ENCODE results near the gene SPATA18.

DNA sequence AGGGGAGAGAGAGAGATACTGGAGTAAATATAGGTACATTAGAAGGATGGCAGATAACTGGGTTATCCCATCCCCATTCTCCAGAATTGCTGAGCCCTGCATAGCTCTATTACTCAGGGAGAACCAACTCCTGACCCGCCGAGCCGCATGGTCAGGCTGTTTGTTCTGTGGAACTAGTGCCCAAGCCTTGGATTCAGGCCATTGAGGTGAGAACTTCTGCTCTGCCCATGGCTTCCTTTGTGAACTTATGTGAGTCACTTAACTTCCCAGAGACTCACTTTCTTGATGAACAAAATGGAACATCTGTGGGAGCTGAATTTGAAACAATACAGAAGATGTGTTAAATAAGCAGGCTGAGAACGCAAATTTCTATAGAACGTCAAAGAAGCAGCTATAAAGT lies 54.2 kb downstream of the SPATA18 start:
- no peak for TF ChIP-seq CTCF (IDR thresholded peaks at IDR 0.05)
- TF ChIP-seq POLR2A (IDR thresholded peaks at IDR 0.05): no peak
